Peyer's patch (tissue), 4 donors: ENCODE measurements around the gene NCKAP5.

Source experiments
- CTCF ChIP-seq, 6 experiments: fragments of 450-650 bp in 4 of 6; fragments of 200-600 bp in 2 of 6; sonication (generic) in 1 of 6; IDR thresholded peaks; one replicate each; pipeline ENCODE4 v1.5.1; 2017 to 2019; ENCODE audit warnings: antibody characterized with exemption in 6 of 6, mild to moderate bottlenecking in 3 of 6, moderate library complexity in 1 of 6
- POLR2A ChIP-seq, 2 donors: fragments of 450-650 bp; IDR thresholded peaks; one replicate each; pipeline ENCODE4 v1.5.1; 2017; ENCODE audit warnings: antibody characterized with exemption in 2 of 2, mild to moderate bottlenecking in 2 of 2, moderate library complexity in 2 of 2

- TF ChIP-seq CTCF (IDR thresholded peaks at IDR 0.05) (peak in 3 of 6 experiments; percentile 25 to 55 (median 27)), POLR2A (IDR thresholded peaks at IDR 0.05) (no peak)
Measured at GRCh38 chr2:132651115-132652045, 916.9 kb downstream of the NCKAP5 start.
